Smooth muscle cell (in vitro differentiated cells): ENCODE data around the gene HLA-DPB1. TPM values are rescaled to one million over a fixed set of nuclear protein-coding genes. Genes with fewer than 3 reads are reported as not detected.

Source experiments
- DNase-seq: peaks from one replicate; lab custom pipeline; 2025; ENCODE audit not compliant: unreplicated experiment; lab: John Stamatoyannopoulos, UW
- H2AFZ ChIP-seq: fragments of 200-600 bp; sonication (generic); 2 replicates; pipeline ENCODE4 v1.6.0; 2016; ENCODE audit warnings: antibody characterized with exemption, low read depth, mild to moderate bottlenecking
- H3F3A ChIP-seq: fragments of 200-600 bp; sonication (generic); 2 replicates; pipeline ENCODE4 v1.6.0; 2017; ENCODE audit warnings: antibody characterized with exemption, low read depth
- H3K27ac ChIP-seq: fragments of 200-600 bp; sonication (generic); 2 replicates; pipeline ENCODE4 v1.5.1; 2016; ENCODE audit warnings: low read depth, mild to moderate bottlenecking
- H3K27me3 ChIP-seq: fragments of 200-600 bp; sonication (generic); 2 replicates; pipeline ENCODE4 v1.6.1; 2016; ENCODE audit warnings: low read depth, mild to moderate bottlenecking
- H3K36me3 ChIP-seq: fragments of 200-600 bp; sonication (generic); 2 replicates; pipeline ENCODE4 v1.5.1; 2016; ENCODE audit warnings: low read depth
- H3K4me1 ChIP-seq: fragments of 200-600 bp; sonication (generic); 2 replicates; pipeline ENCODE4 v1.5.1; 2016; ENCODE audit warnings: low read depth
- H3K4me2 ChIP-seq: fragments of 200-600 bp; sonication (generic); 2 replicates; pipeline ENCODE4 v1.6.0; 2016; ENCODE audit warnings: mild to moderate bottlenecking
- H3K4me3 ChIP-seq: fragments of 200-600 bp; sonication (generic); 2 replicates; pipeline ENCODE4 v1.5.1; 2016; ENCODE audit warnings: mild to moderate bottlenecking
- H3K79me2 ChIP-seq: fragments of 200-600 bp; sonication (generic); 2 replicates; pipeline ENCODE4 v1.6.0; 2016; ENCODE audit warnings: low read depth, mild to moderate bottlenecking
- H3K9ac ChIP-seq: fragments of 200-600 bp; sonication (generic); 2 replicates; pipeline ENCODE4 v1.6.0; 2016; ENCODE audit warnings: low read depth
- H3K9me3 ChIP-seq: fragments of 200-600 bp; sonication (generic); replicated peaks from 2 replicates; pipeline ENCODE4 v1.5.1; 2016; ENCODE audit warnings: low read depth
- H4K20me1 ChIP-seq: fragments of 200-600 bp; sonication (generic); 2 replicates; pipeline ENCODE4 v1.6.0; 2016; ENCODE audit warnings: low read depth
- WGBS: methylation state at CpG from one replicate; pipeline ENCODE4 v1.1.7; 2016; ENCODE audit warnings: low lambda C conversion rate; 5-methylcytosine and 5-hydroxymethylcytosine counted together
- polyA plus RNA-seq: library from polyadenylated mRNA; unstranded; fragments of >200 nt; fragmentation: Nextera tagmentation; extraction: Ambion mirVana; gene quantifications from 2 replicates; pipeline ENCODE4 v1.2.1, GENCODE V29; 2016
- total RNA-seq: library from RNA; depleted of rRNA; stranded (reverse); fragments of >200 nt; gene quantifications from 2 replicates; pipeline ENCODE4 v1.2.3, GENCODE V29; 2014
- TF ChIP-seq, protein P1 (sequence below): fragments of 200-600 bp; sonication (generic); IDR thresholded peaks from 2 replicates; pipeline ENCODE4 v1.5.1; 2017; ENCODE audit warnings: borderline replicate concordance, mild to moderate bottlenecking, antibody characterized with exemption; ENCODE audit not compliant: insufficient read depth, poor library complexity, severe bottlenecking

The HLA-DPB1 gene
- total and polyA plus RNA-seq, 2 experiments from 2014 or later, result 14.8 to 19.4 TPM

DNA sequence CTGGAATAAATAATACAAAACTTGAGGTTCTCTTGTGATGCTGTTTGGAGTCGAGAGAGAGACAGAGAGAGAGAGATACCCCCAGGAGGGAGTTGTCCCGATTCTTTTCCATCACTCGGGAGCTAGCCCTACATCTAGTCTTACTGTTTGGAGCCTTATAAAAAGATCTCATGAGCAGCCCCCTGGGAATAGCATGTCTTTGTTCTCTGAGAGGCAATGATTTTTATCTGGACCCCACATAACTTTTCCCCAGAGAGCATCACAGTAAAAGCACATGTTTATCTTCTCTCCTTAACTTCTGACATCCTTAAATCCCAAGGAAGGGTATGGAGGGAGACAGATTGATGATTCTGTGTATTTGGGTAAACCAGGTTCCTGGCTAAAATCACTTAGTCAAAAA is 45.5 kb upstream of the HLA-DPB1 start:
- no peaks in the 10 kb centered on the region for H3F3A ChIP-seq
- peaks cover 48% of the 10 kb centered on the region for H3K27me3 ChIP-seq
- TF ChIP-seq, protein P1, sequence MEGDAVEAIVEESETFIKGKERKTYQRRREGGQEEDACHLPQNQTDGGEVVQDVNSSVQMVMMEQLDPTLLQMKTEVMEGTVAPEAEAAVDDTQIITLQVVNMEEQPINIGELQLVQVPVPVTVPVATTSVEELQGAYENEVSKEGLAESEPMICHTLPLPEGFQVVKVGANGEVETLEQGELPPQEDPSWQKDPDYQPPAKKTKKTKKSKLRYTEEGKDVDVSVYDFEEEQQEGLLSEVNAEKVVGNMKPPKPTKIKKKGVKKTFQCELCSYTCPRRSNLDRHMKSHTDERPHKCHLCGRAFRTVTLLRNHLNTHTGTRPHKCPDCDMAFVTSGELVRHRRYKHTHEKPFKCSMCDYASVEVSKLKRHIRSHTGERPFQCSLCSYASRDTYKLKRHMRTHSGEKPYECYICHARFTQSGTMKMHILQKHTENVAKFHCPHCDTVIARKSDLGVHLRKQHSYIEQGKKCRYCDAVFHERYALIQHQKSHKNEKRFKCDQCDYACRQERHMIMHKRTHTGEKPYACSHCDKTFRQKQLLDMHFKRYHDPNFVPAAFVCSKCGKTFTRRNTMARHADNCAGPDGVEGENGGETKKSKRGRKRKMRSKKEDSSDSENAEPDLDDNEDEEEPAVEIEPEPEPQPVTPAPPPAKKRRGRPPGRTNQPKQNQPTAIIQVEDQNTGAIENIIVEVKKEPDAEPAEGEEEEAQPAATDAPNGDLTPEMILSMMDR, result no peak

DNA sequence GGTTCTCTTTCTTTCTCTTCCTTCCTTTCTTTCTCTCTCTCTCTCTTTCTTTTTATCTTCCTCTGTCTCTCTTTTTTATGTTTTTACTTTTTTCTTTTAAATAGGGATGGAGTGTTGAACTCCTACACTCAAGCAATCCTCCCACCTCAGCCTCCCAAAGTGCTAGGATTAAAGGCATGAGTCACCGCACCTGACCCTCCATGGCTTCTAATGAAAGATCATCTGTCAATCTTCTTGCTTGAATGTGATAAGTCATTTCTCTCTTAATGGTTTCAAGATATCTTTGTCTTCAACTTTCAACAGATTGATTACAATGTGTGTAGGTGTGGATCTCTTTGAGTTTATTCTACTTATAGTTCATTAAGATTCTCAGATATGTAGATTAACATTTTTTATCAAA is 41.2 kb upstream of the HLA-DPB1 start:
- Histone ChIP-seq H3K79me2 (no peaks in the 10 kb centered on the region), H3F3A (no peaks in the 10 kb centered on the region), H3K27me3 (peaks cover 41% of the 10 kb centered on the region), H3K27ac (no peak overlapping the region), H2AFZ (no peak overlapping the region), H3K4me3 (no peak overlapping the region), H3K36me3 (no peaks in the 10 kb centered on the region), H4K20me1 (no peaks in the 10 kb centered on the region), H3K9ac (no peak overlapping the region), H3K4me1 (no peaks in the 10 kb centered on the region), H3K4me2 (no peak overlapping the region), H3K9me3 (no peaks in the 10 kb centered on the region)
- no peak for DNase-seq
- WGBS, result 89% methylated on average over 1 of the region's 1 CpG
- TF ChIP-seq, protein P1, result no peak

More for the DNA sequence above, 45.5 kb upstream of the HLA-DPB1 start:
- H3K4me2 ChIP-seq, result no peak overlapping the region
- no peak overlapping the region for H2AFZ ChIP-seq
- H3K79me2 ChIP-seq, result no peaks in the 10 kb centered on the region
- no peaks in the 10 kb centered on the region for H3K4me1 ChIP-seq
- DNase-seq, result no peak
- no peak overlapping the region for H3K27ac ChIP-seq
- no peaks in the 10 kb centered on the region for H3K9me3 ChIP-seq
- H3K9ac ChIP-seq, result no peak overlapping the region
- no peaks in the 10 kb centered on the region for H3K36me3 ChIP-seq
- H3K4me3 ChIP-seq, result no peak overlapping the region
- WGBS, result 48% methylated on average over 3 of the region's 3 CpGs
- no peaks in the 10 kb centered on the region for H4K20me1 ChIP-seq

DNA sequence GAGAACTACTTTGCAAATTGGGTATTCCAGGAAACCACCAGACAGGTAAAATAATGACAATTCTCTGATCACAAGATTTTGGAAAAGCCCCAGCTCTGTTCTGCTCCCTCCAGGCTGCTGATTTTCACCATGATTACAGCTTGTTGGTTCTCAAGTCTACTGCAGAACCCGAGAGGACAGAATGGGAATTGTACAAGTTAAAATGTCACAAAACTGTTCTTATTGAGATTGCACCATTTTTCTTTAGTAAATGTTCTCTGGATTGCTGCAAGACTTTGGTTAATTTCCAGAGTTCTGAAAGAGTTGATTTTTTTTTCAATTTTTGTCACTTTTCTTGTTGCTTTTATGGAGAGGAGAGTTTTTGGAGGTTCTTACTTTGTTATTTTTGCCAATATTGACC is 39.3 kb upstream of the HLA-DPB1 start:
- H3K4me2 ChIP-seq, result no peak overlapping the region
- WGBS, result 68% methylated on average over 1 of the region's 1 CpG
- H2AFZ ChIP-seq, result no peak overlapping the region

DNA sequence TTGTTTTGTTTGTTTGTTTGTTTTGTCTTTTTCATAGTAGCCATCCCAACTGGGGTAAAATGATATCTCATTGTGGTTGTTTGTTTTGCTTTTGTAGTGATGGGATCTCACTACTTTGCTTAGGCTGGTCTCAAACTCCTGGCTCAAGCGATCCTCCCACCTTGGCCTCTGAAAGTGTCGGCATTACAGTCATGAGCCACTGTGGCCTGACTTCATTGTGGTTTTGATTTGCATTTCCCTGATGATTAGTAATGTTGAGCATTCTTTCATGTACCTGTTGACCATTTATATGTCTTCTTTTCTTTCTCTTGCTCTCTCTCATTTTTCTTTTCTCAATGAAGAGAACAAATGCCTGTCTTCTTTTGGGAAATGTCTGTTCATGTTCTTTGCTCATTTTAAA is 35.6 kb upstream of the HLA-DPB1 start:
- no peaks in the 10 kb centered on the region for H4K20me1 ChIP-seq
- no peak overlapping the region for H3K4me3 ChIP-seq
- no peak overlapping the region for H3K27ac ChIP-seq
- no peak overlapping the region for H3K4me2 ChIP-seq
- H3K27me3 ChIP-seq, result peaks cover 10% of the 10 kb centered on the region
- no peaks in the 10 kb centered on the region for H3K4me1 ChIP-seq
- TF ChIP-seq, protein P1, result no peak
- H3K9ac ChIP-seq, result no peak overlapping the region
- no peak for DNase-seq
- H3K79me2 ChIP-seq, result no peaks in the 10 kb centered on the region
- no peaks in the 10 kb centered on the region for H3K9me3 ChIP-seq
- WGBS, result 93% methylated on average over 2 of the region's 2 CpGs
- no peaks in the 10 kb centered on the region for H3F3A ChIP-seq
- no peaks in the 10 kb centered on the region for H3K36me3 ChIP-seq
- no peak overlapping the region for H2AFZ ChIP-seq

More for the DNA sequence above, 39.3 kb upstream of the HLA-DPB1 start:
- Histone ChIP-seq H3K4me3 (no peak overlapping the region), H3K27me3 (peaks cover 27% of the 10 kb centered on the region), H4K20me1 (no peaks in the 10 kb centered on the region), H3K9ac (no peak overlapping the region), H3K79me2 (no peaks in the 10 kb centered on the region), H3K4me1 (no peaks in the 10 kb centered on the region), H3F3A (no peaks in the 10 kb centered on the region), H3K36me3 (no peaks in the 10 kb centered on the region), H3K9me3 (no peaks in the 10 kb centered on the region), H3K27ac (no peak overlapping the region)
- TF ChIP-seq, protein P1, result no peak
- no peak for DNase-seq
